Activated CD4-positive, alpha-beta T cell treated with anti-CD3 and anti-CD28 coated beads, Interleukin-2, amount 10 ng/mL, durations not matched to agents 24 days and 14 days (primary cell): ENCODE results near the gene DMWD. TPM values are rescaled to one million over a fixed set of nuclear protein-coding genes. Genes with fewer than 3 reads are reported as not detected.

Source experiments
- DNase-seq: peaks from one replicate; pipeline ENCODE4 v3.0.0; 2022
- H3K27ac Mint-ChIP-seq: one replicate; pipeline ENCODE4 v1.8.0; 2022; ENCODE audit warnings: mild to moderate bottlenecking, mixed read lengths
- H3K27me3 Mint-ChIP-seq: one replicate; pipeline ENCODE4 v1.8.0; 2022; ENCODE audit warnings: mixed read lengths
- H3K36me3 Mint-ChIP-seq: one replicate; pipeline ENCODE4 v1.8.0; 2022; ENCODE audit warnings: low read depth, mild to moderate bottlenecking, mixed read lengths
- H3K4me1 Mint-ChIP-seq: one replicate; pipeline ENCODE4 v1.8.0; 2021; ENCODE audit warnings: mixed read lengths
- H3K4me3 Mint-ChIP-seq: one replicate; pipeline ENCODE4 v1.8.0; 2022; ENCODE audit warnings: mild to moderate bottlenecking, moderate library complexity, mixed read lengths
- H3K9me3 Mint-ChIP-seq: one replicate; pipeline ENCODE4 v1.8.0; 2021; ENCODE audit warnings: mixed read lengths
- intact Hi-C: fragments of 100-400 bp; cut with micrococcal nuclease; formaldehyde crosslinking; loops from one replicate; pipeline ENCODE4 v1.15.1; 2023
- total RNA-seq: library from RNA; stranded (reverse); gene quantifications from 2 replicates; pipeline ENCODE4 v1.2.3, GENCODE V29; 2022

The DMWD gene
- total RNA-seq, 1 donor from 2014 or later, result 50.7 TPM

- Mint-ChIP-seq H3K27me3 (peaks cover 22% of the 10 kb centered on the region), H3K4me3 (peak overlapping the region; percentile 72), H3K27ac (no peak overlapping the region), H3K9me3 (no peaks in the 10 kb centered on the region), H3K36me3 (peaks cover 3% of the 10 kb centered on the region), H3K4me1 (peaks cover 15% of the 10 kb centered on the region)
- no peak for DNase-seq
- intact Hi-C loops, result no loop called here
Observed at GRCh38 chr19:45778010-45778661, 14.5 kb downstream of the DMWD start.

DNA sequence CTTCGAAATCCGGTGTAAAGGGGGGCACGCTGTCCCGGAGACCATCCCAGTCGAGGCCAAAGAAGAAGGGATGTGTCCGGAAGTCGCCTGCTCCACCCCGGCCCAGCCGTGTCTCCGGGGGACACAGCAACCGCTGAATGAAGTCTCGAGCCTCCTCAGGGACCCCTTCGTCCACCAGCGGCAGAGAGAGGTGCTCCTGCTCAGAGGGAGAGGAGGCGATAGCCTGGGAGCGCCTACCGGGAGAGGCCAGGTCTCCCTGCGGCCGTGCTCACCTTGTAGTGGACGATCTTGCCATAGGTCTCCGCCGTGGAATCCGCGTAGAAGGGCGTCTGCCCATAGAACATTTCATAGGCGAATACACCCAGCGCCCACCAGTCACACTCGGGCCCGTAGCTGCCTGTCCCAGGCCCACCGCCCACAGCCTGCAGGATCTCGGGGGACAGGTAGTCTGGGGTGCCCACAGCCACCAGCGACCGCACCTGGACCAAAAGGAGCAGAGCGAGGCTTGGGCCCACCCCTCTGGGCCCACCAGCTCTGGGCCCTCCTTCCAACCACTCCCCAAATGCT lies 15.2 kb downstream of the DMWD start:
- DNase-seq, result no peak
- H3K36me3 Mint-ChIP-seq, result peaks cover 3% of the 10 kb centered on the region
- peaks cover 23% of the 10 kb centered on the region for H3K27me3 Mint-ChIP-seq
- no peak overlapping the region for H3K27ac Mint-ChIP-seq
- H3K9me3 Mint-ChIP-seq, result no peaks in the 10 kb centered on the region
- intact Hi-C loops, result no loop called here
- H3K4me3 Mint-ChIP-seq, result no peak overlapping the region
- peaks cover 15% of the 10 kb centered on the region for H3K4me1 Mint-ChIP-seq

DNA sequence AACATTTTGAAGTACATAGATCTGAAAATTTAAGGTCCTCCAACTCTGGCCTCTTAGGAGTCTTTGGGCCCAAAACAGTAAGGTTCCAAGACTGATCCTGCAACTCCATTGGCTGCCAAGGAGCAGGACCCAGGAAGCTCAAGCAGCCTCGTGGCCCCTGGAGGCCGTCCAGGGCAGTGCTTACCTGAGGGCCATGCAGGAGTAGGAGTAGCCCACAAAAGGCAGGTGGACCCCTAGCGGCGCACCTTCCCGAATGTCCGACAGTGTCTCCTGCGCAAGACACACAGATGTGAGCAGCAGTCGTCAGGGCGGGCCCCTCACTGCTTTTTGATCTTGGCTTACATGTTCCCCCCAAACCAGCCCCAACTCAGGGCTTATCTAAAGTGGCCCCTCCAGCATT lies 17.9 kb downstream of the DMWD start:
- DNase-seq, result no peak
- H3K27me3 Mint-ChIP-seq, result peaks cover 23% of the 10 kb centered on the region
- H3K36me3 Mint-ChIP-seq, result peaks cover 3% of the 10 kb centered on the region
- no peak overlapping the region for H3K4me3 Mint-ChIP-seq
- H3K27ac Mint-ChIP-seq, result no peak overlapping the region
- intact Hi-C loops, result no loop called here
- no peaks in the 10 kb centered on the region for H3K9me3 Mint-ChIP-seq
- H3K4me1 Mint-ChIP-seq, result peaks cover 17% of the 10 kb centered on the region

DNA sequence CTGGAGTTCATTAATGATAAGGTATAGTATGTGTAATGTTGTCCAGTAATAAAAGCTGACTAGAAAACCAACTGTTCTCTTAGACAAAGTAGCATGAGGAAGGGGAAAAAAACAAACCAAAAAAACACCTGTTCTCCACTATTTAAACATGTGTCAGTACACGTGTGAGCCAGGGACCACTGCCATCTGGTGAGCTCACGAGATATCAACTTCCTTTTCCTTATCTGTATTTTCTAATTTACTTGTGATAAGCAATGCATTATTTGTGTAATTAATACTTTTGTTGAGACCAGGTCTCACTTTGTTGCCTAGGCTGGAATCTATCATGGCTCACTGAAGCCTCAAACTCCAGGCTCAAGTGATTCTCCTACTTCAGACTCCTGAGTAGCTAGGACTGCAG lies 19.3 kb downstream of the DMWD start:
- Mint-ChIP-seq H3K27ac (no peak overlapping the region), H3K4me3 (no peak overlapping the region), H3K9me3 (no peaks in the 10 kb centered on the region), H3K27me3 (peaks cover 19% of the 10 kb centered on the region), H3K4me1 (peaks cover 12% of the 10 kb centered on the region), H3K36me3 (peaks cover 1% of the 10 kb centered on the region)
- DNase-seq, result no peak
- intact Hi-C loops, result no loop called here

DNA sequence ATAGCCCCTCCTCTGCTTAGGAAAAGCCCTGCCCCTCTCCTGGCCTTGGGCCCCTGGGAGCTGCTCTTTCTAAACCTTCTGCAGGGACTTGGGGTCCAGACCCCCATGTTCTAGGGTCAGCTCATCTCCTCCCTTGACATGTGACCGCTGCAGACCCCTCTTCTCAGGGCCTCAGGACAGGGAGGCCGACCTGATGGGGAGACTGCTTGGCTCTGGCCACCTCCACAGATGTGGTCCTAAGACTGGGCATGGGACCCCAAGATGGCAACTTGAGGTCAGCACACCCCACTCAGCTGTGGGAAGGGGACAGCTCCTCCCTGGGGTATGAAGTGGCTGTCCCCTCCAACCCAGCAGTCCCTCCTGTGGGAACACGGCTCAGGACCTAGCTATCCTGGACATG lies 19.7 kb downstream of the DMWD start:
- peaks cover 19% of the 10 kb centered on the region for H3K27me3 Mint-ChIP-seq
- intact Hi-C loops, result no loop called here
- H3K36me3 Mint-ChIP-seq, result peaks cover 1% of the 10 kb centered on the region
- H3K4me1 Mint-ChIP-seq, result peaks cover 12% of the 10 kb centered on the region
- no peaks in the 10 kb centered on the region for H3K9me3 Mint-ChIP-seq
- no peak overlapping the region for H3K27ac Mint-ChIP-seq
- no peak overlapping the region for H3K4me3 Mint-ChIP-seq
- no peak for DNase-seq

DNA sequence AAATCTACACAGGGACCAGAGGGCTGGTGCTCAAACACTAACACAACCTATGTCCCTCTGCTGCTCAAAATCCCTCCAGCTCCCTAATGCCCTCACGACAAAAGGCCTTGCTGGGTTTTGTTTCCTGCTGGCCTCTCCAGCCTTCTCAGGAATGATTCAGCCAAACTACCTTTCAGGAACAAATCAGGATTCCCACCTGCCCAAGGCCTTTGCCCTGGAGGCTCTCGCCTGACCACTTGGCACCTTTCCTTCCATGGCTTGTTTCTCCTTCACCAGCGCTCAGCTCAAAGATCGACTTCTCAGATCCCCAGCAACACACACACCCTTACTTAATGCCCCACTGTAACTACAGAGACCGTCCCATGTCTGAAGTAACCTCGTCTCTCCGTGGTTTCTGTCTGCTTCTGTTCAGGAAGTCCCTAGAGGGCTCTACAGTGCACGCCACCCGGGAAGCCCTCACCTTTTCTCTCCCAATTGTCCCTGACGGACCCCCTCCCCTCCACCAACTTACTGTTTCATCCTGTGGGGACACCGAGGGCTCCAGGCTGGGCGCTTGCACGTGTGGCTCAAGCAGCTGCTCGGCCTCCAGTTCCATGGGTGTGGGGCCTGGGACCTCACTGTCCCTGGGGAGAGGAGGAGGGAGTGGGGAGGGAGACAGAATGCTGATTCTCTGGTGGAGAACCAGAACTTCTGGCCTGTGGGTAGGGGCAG lies 20.4 kb downstream of the DMWD start:
- Mint-ChIP-seq H3K27ac (no peak overlapping the region), H3K36me3 (peaks cover 1% of the 10 kb centered on the region), H3K9me3 (no peaks in the 10 kb centered on the region), H3K4me3 (no peak overlapping the region), H3K4me1 (peaks cover 12% of the 10 kb centered on the region), H3K27me3 (peaks cover 21% of the 10 kb centered on the region)
- intact Hi-C loops, result no loop called here
- no peak for DNase-seq

DNA sequence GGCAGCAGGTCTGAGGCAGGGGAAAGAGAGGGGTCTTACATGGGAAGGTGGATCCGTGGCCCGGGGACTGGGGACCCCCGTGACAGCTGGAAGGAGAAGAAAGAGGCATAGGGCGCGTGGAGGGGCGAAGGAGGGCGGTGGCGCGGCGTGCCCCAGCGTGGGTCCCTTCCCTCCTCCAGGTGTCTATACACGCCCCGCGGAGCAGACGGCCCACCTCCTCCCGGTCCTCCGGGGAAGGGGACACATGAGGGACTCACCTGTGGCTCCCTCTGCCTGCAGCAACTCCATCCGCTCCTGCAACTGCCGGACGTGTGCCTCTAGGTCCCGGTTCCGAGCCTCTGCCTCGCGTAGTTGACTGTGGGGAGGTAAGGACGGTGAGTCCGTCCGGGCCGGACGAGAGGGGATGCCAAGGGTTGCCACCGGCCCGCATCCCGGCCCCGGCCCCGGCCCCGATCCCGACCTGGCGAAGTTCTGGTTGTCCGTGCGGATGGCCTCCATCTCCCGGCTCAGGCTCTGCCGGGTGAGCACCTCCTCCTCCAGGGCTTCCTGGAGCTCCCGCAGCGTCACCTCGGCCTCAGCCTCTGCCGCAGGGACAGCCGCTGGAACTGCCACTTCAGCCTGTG lies 21.2 kb downstream of the DMWD start:
- H3K4me1 Mint-ChIP-seq, result peaks cover 12% of the 10 kb centered on the region
- no peaks in the 10 kb centered on the region for H3K36me3 Mint-ChIP-seq
- peaks cover 20% of the 10 kb centered on the region for H3K27me3 Mint-ChIP-seq
- DNase-seq, result no peak
- intact Hi-C loops, result no loop called here
- no peak overlapping the region for H3K27ac Mint-ChIP-seq
- H3K9me3 Mint-ChIP-seq, result no peaks in the 10 kb centered on the region
- peak overlapping the region; percentile 59 for H3K4me3 Mint-ChIP-seq

DNA sequence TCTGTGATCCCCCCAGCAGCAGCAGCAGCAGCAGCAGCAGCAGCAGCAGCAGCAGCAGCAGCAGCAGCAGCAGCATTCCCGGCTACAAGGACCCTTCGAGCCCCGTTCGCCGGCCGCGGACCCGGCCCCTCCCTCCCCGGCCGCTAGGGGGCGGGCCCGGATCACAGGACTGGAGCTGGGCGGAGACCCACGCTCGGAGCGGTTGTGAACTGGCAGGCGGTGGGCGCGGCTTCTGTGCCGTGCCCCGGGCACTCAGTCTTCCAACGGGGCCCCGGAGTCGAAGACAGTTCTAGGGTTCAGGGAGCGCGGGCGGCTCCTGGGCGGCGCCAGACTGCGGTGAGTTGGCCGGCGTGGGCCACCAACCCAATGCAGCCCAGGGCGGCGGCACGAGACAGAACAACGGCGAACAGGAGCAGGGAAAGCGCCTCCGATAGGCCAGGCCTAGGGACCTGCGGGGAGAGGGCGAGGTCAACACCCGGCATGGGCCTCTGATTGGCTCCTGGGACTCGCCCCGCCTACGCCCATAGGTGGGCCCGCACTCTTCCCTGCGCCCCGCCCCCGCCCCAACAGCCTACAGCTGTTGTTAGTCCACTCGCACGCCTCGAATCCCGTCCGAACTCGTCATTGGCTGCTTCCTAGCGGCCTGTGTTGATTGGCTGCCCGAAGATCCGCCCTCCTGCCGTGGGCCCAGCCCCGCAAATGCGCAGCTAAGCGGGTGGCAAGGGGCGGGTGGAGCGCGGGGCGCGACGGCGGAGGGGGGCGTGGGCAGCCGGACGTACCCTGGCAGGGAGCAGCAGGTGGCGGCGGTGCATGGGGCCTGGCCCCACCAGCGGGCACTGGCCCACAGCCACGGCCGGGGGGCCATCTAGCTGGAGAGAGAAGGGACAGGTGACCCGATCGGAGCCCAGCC lies 22.2 kb downstream of the DMWD start:
- intact Hi-C loops, result loop anchor here (1.0 kb wide), 3 partner anchors 9 to 29 kb away; partner anchors contain the start of gene DMWD
- no peaks in the 10 kb centered on the region for H3K9me3 Mint-ChIP-seq
- H3K27ac Mint-ChIP-seq, result peak overlapping the region; percentile 56
- H3K27me3 Mint-ChIP-seq, result peaks cover 20% of the 10 kb centered on the region
- H3K36me3 Mint-ChIP-seq, result no peaks in the 10 kb centered on the region
- peak; percentile 97 for DNase-seq
- peak overlapping the region; percentile 93 for H3K4me3 Mint-ChIP-seq
- peaks cover 12% of the 10 kb centered on the region for H3K4me1 Mint-ChIP-seq

DNA sequence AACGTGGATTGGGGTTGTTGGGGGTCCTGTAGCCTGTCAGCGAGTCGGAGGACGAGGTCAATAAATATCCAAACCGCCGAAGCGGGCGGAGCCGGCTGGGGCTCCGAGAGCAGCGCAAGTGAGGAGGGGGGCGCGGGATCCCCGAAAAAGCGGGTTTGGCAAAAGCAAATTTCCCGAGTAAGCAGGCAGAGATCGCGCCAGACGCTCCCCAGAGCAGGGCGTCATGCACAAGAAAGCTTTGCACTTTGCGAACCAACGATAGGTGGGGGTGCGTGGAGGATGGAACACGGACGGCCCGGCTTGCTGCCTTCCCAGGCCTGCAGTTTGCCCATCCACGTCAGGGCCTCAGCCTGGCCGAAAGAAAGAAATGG lies 22.8 kb downstream of the DMWD start:
- peak overlapping the region; percentile 93 for H3K4me3 Mint-ChIP-seq
- peaks cover 21% of the 10 kb centered on the region for H3K27me3 Mint-ChIP-seq
- peak overlapping the region; percentile 86 for H3K27ac Mint-ChIP-seq
- intact Hi-C loops, result loop anchor here (1.0 to 2.0 kb wide), 7 partner anchors 9 to 132 kb away; partner anchors contain the start of genes DMWD, FBXO46, IRF2BP1 and MYPOP
- no peaks in the 10 kb centered on the region for H3K36me3 Mint-ChIP-seq
- peak; percentile 87 for DNase-seq
- no peaks in the 10 kb centered on the region for H3K9me3 Mint-ChIP-seq
- peaks cover 12% of the 10 kb centered on the region for H3K4me1 Mint-ChIP-seq

GRCh38 chr19:45768984-45769782 lies 23.5 kb downstream of the DMWD start, which contains the start of gene SIX5:
SIX5 (minus strand) TSS chr19:45769252; CDS start chr19:45768844, 408 bp downstream.
- H3K9me3 Mint-ChIP-seq, result no peaks in the 10 kb centered on the region
- peaks cover 12% of the 10 kb centered on the region for H3K4me1 Mint-ChIP-seq
- H3K36me3 Mint-ChIP-seq, result no peaks in the 10 kb centered on the region
- H3K27ac Mint-ChIP-seq, result peak within 1 kb of the TSS; percentile 86
- peak; percentile 99 for DNase-seq
- peaks cover 25% of the 10 kb centered on the region for H3K27me3 Mint-ChIP-seq
- intact Hi-C loops, result loop anchor here (1.0 to 2.0 kb wide), 4 partner anchors 38 to 133 kb away; partner anchors contain the start of genes FBXO46, IRF2BP1, MYPOP and QPCTL
- H3K4me3 Mint-ChIP-seq, result peak within 1 kb of the TSS; percentile 93

GRCh38 chr19:45768655-45768983 lies 24.0 kb downstream of the DMWD start:
- H3K9me3 Mint-ChIP-seq, result no peaks in the 10 kb centered on the region
- peaks cover 12% of the 10 kb centered on the region for H3K4me1 Mint-ChIP-seq
- peaks cover 25% of the 10 kb centered on the region for H3K27me3 Mint-ChIP-seq
- no peak for DNase-seq
- peak overlapping the region; percentile 86 for H3K27ac Mint-ChIP-seq
- no peaks in the 10 kb centered on the region for H3K36me3 Mint-ChIP-seq
- intact Hi-C loops, result loop anchor here (2.0 kb wide), 1 partner anchor 38 kb away; the partner anchor contains the start of gene FBXO46
- H3K4me3 Mint-ChIP-seq, result peak overlapping the region; percentile 93

GRCh38 chr19:45767881-45768654 lies 24.6 kb downstream of the DMWD start:
- DNase-seq, result peak; percentile 81
- peak overlapping the region; percentile 75 for H3K4me3 Mint-ChIP-seq
- no peaks in the 10 kb centered on the region for H3K9me3 Mint-ChIP-seq
- intact Hi-C loops, result loop anchor here (2.0 kb wide), 1 partner anchor 37 kb away; the partner anchor contains the start of gene FBXO46
- H3K36me3 Mint-ChIP-seq, result no peaks in the 10 kb centered on the region
- H3K27ac Mint-ChIP-seq, result no peak overlapping the region
- peaks cover 12% of the 10 kb centered on the region for H3K4me1 Mint-ChIP-seq
- peaks cover 25% of the 10 kb centered on the region for H3K27me3 Mint-ChIP-seq
